ENCODE measurements around the gene STXBP6. TPM values are rescaled to one million over a fixed set of nuclear protein-coding genes. Genes with fewer than 3 reads are reported as not detected.

The STXBP6 gene
- total and polyA plus RNA-seq, 10 of the 15 experiments (the other 5 are each of a cell fraction or from before 2014, with no cell fraction given): 1.2 to 47.3 (median 1.9) TPM

DNA sequence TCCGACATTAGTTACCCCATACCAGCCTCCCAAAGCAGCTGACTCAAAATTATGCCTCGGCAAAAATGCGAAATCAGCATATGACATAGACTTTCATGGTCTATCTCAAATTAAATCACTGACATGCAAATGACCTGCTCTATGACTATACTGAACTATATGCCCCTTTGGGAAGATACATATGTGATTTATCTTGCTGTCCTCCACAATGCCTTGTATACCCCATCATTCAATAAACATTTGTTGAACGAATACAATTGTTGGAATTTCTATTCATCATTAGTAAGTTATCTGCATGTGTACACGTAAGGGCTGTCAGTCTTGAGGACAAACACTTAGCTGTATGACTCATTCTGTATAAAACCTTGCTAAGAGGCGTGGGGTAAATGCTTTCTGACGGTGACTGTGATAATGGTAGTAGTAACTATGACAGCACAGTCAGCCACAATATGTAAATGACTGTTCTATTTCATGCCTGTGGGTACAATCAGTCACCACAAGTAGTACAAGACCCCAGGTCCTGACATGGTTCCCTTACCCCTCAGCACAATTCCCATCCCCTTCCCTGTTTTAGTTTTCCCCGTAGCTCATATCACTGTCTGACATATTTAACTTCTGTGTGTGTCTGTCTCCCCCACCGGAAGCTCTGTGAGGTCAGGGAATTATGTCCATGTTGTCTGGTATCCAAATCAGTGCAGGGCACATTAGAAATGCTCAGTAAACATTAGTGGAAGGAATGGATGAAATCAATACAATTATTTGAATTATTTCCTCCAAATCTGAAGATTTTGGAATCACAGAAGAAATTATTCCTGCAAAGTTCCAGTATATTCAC, 42.8 kb downstream of the STXBP6 start (continued):
- TF ChIP-seq, protein P1, sequence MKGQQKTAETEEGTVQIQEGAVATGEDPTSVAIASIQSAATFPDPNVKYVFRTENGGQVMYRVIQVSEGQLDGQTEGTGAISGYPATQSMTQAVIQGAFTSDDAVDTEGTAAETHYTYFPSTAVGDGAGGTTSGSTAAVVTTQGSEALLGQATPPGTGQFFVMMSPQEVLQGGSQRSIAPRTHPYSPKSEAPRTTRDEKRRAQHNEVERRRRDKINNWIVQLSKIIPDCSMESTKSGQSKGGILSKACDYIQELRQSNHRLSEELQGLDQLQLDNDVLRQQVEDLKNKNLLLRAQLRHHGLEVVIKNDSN (IDR thresholded peaks at IDR 0.05; ENCODE audit: borderline replicate concordance, extremely low read length, insufficient read depth, low read depth, low read length): no peak
- TF ChIP-seq CBX3 (IDR thresholded peaks at IDR 0.05; ENCODE audit: borderline replicate concordance, low read depth) (no peak), TARDBP (IDR thresholded peaks at IDR 0.05; ENCODE audit: borderline replicate concordance) (no peak), SREBF2 (IDR thresholded peaks at IDR 0.05; ENCODE audit: low read length) (no peak), BRCA1 (IDR thresholded peaks at IDR 0.05; ENCODE audit: low read depth, low read length) (no peak), CREB1 (IDR thresholded peaks at IDR 0.05; ENCODE audit: low read depth) (no peak), HDAC2 (IDR thresholded peaks at IDR 0.05) (no peak), SRF (IDR thresholded peaks at IDR 0.05; ENCODE audit: low read depth in 2 of 2, low read length in 2 of 2) (no peak), JUNB (IDR thresholded peaks at IDR 0.05) (no peak), EGR1 (IDR thresholded peaks at IDR 0.05; ENCODE audit: borderline replicate concordance in 1 of 2, low read depth in 2 of 2, low read length in 2 of 2) (no peak)
- TF ChIP-seq, protein P2, sequence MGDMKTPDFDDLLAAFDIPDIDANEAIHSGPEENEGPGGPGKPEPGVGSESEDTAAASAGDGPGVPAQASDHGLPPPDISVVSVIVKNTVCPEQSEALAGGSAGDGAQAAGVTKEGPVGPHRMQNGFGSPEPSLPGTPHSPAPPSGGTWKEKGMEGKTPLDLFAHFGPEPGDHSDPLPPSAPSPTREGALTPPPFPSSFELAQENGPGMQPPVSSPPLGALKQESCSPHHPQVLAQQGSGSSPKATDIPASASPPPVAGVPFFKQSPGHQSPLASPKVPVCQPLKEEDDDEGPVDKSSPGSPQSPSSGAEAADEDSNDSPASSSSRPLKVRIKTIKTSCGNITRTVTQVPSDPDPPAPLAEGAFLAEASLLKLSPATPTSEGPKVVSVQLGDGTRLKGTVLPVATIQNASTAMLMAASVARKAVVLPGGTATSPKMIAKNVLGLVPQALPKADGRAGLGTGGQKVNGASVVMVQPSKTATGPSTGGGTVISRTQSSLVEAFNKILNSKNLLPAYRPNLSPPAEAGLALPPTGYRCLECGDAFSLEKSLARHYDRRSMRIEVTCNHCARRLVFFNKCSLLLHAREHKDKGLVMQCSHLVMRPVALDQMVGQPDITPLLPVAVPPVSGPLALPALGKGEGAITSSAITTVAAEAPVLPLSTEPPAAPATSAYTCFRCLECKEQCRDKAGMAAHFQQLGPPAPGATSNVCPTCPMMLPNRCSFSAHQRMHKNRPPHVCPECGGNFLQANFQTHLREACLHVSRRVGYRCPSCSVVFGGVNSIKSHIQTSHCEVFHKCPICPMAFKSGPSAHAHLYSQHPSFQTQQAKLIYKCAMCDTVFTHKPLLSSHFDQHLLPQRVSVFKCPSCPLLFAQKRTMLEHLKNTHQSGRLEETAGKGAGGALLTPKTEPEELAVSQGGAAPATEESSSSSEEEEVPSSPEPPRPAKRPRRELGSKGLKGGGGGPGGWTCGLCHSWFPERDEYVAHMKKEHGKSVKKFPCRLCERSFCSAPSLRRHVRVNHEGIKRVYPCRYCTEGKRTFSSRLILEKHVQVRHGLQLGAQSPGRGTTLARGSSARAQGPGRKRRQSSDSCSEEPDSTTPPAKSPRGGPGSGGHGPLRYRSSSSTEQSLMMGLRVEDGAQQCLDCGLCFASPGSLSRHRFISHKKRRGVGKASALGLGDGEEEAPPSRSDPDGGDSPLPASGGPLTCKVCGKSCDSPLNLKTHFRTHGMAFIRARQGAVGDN (IDR thresholded peaks at IDR 0.05): 0 out of 2 replicates have a peak, but pooled peaks have one; percentile 7
- TF ChIP-seq, protein P3, sequence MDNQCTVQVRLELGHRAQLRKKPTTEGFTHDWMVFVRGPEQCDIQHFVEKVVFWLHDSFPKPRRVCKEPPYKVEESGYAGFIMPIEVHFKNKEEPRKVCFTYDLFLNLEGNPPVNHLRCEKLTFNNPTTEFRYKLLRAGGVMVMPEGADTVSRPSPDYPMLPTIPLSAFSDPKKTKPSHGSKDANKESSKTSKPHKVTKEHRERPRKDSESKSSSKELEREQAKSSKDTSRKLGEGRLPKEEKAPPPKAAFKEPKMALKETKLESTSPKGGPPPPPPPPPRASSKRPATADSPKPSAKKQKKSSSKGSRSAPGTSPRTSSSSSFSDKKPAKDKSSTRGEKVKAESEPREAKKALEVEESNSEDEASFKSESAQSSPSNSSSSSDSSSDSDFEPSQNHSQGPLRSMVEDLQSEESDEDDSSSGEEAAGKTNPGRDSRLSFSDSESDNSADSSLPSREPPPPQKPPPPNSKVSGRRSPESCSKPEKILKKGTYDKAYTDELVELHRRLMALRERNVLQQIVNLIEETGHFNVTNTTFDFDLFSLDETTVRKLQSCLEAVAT (IDR thresholded peaks at IDR 0.05): no peak
- TF ChIP-seq, protein P4, sequence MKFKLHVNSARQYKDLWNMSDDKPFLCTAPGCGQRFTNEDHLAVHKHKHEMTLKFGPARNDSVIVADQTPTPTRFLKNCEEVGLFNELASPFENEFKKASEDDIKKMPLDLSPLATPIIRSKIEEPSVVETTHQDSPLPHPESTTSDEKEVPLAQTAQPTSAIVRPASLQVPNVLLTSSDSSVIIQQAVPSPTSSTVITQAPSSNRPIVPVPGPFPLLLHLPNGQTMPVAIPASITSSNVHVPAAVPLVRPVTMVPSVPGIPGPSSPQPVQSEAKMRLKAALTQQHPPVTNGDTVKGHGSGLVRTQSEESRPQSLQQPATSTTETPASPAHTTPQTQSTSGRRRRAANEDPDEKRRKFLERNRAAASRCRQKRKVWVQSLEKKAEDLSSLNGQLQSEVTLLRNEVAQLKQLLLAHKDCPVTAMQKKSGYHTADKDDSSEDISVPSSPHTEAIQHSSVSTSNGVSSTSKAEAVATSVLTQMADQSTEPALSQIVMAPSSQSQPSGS (IDR thresholded peaks at IDR 0.05; ENCODE audit: low read length): no peak
- TF ChIP-seq, protein P5, sequence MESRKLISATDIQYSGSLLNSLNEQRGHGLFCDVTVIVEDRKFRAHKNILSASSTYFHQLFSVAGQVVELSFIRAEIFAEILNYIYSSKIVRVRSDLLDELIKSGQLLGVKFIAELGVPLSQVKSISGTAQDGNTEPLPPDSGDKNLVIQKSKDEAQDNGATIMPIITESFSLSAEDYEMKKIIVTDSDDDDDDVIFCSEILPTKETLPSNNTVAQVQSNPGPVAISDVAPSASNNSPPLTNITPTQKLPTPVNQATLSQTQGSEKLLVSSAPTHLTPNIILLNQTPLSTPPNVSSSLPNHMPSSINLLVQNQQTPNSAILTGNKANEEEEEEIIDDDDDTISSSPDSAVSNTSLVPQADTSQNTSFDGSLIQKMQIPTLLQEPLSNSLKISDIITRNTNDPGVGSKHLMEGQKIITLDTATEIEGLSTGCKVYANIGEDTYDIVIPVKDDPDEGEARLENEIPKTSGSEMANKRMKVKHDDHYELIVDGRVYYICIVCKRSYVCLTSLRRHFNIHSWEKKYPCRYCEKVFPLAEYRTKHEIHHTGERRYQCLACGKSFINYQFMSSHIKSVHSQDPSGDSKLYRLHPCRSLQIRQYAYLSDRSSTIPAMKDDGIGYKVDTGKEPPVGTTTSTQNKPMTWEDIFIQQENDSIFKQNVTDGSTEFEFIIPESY (IDR thresholded peaks at IDR 0.05): no peak
- TF ChIP-seq, protein P6, sequence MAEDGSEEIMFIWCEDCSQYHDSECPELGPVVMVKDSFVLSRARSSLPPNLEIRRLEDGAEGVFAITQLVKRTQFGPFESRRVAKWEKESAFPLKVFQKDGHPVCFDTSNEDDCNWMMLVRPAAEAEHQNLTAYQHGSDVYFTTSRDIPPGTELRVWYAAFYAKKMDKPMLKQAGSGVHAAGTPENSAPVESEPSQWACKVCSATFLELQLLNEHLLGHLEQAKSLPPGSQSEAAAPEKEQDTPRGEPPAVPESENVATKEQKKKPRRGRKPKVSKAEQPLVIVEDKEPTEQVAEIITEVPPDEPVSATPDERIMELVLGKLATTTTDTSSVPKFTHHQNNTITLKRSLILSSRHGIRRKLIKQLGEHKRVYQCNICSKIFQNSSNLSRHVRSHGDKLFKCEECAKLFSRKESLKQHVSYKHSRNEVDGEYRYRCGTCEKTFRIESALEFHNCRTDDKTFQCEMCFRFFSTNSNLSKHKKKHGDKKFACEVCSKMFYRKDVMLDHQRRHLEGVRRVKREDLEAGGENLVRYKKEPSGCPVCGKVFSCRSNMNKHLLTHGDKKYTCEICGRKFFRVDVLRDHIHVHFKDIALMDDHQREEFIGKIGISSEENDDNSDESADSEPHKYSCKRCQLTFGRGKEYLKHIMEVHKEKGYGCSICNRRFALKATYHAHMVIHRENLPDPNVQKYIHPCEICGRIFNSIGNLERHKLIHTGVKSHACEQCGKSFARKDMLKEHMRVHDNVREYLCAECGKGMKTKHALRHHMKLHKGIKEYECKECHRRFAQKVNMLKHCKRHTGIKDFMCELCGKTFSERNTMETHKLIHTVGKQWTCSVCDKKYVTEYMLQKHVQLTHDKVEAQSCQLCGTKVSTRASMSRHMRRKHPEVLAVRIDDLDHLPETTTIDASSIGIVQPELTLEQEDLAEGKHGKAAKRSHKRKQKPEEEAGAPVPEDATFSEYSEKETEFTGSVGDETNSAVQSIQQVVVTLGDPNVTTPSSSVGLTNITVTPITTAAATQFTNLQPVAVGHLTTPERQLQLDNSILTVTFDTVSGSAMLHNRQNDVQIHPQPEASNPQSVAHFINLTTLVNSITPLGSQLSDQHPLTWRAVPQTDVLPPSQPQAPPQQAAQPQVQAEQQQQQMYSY (CRISPR knock-in tag; IDR thresholded peaks at IDR 0.05): no peak
